H1 (cell line): ENCODE results near the gene MTF2. TPM values are rescaled to one million over a fixed set of nuclear protein-coding genes. Genes with fewer than 3 reads are reported as not detected.

Source experiments
- CTCF ChIA-PET: fragments of 300-600 bp; sonication (Branson Sonifier 250); formaldehyde crosslinking; loops from one replicate; lab custom pipeline; 2021; ENCODE audit not compliant: partially characterized antibody; lab: Charles Lee
- POLR2A ChIA-PET: fragments of 300-600 bp; sonication (Branson Sonifier 250); formaldehyde crosslinking; loops from one replicate; lab custom pipeline; 2021; ENCODE audit warnings: inconsistent platforms; ENCODE audit not compliant: partially characterized antibody; lab: Charles Lee
- DNase-seq, 2 experiments: peaks; one replicate each; pipeline versions ENCODE4 v3.0.0 to v3.0.0-alpha.2; 2010 to 2022; ENCODE audit warnings: low spot score in 2 of 2, low read depth in 1 of 2, mixed read lengths in 1 of 2
- FAIRE-seq: peaks from 2 replicates; lab custom pipeline; 2011; peaks lifted over from hg19 to GRCh38; lab: Jason Lieb, UNC
- H2AFZ ChIP-seq: 2 replicates; pipeline ENCODE4 v1.8.1; 2012; ENCODE audit warnings: low read length, inconsistent platforms
- H2AK5ac ChIP-seq: 2 replicates; pipeline ENCODE4 v1.6.1; 2013; ENCODE audit warnings: low read depth, low read length
- H2BK120ac ChIP-seq: replicated peaks from 2 replicates; pipeline ENCODE3; 2013; ENCODE audit warnings: low read depth, low read length, inconsistent platforms
- H2BK12ac ChIP-seq: 2 replicates; pipeline ENCODE4 v1.6.1; 2013; ENCODE audit warnings: low read depth, low read length
- H2BK15ac ChIP-seq: 2 replicates; pipeline ENCODE4 v1.6.1; 2013; ENCODE audit warnings: low read length
- H2BK20ac ChIP-seq: 2 replicates; pipeline ENCODE4 v1.6.1; 2013; ENCODE audit warnings: low read length
- H2BK5ac ChIP-seq: 2 replicates; pipeline ENCODE4 v1.6.1; 2013; ENCODE audit warnings: low read depth, low read length
- H3K14ac ChIP-seq: 2 replicates; pipeline ENCODE4 v1.6.1; 2013; ENCODE audit warnings: inconsistent platforms; ENCODE audit not compliant: insufficient read length
- H3K18ac ChIP-seq: 2 replicates; pipeline ENCODE4 v1.6.1; 2013; ENCODE audit warnings: low read length; ENCODE audit errors: extremely low read depth
- H3K23ac ChIP-seq: 2 replicates; pipeline ENCODE4 v1.6.1; 2013; ENCODE audit warnings: inconsistent platforms; ENCODE audit not compliant: insufficient read length
- H3K23me2 ChIP-seq: 2 replicates; pipeline ENCODE4 v1.6.1; 2013; ENCODE audit warnings: low read depth, low read length
- H3K27ac ChIP-seq: 2 replicates; pipeline ENCODE4 v1.6.1; 2011; ENCODE audit warnings: low read depth, low read length, inconsistent platforms
- H3K27me3 ChIP-seq, 4 experiments: replicated peaks in 1 of 4; 1 replicate in 1 of 4; 2 replicates in 3 of 4; pipeline versions ENCODE4 v1.6.1 to v1.8.1; 2011 to 2013; ENCODE audit warnings: low read length in 3 of 4, mild to moderate bottlenecking in 3 of 4, inconsistent platforms in 2 of 4, mixed read lengths in 2 of 4, moderate library complexity in 1 of 4; ENCODE audit not compliant: control insufficient read depth in 3 of 4, insufficient read depth in 3 of 4; ENCODE audit errors: extremely low read depth in 1 of 4
- H3K36me3 ChIP-seq, 4 experiments: 2 replicates each; pipeline versions ENCODE4 v1.6.1 to v1.8.1; 2011 to 2013; ENCODE audit warnings: mild to moderate bottlenecking in 4 of 4, low read length in 3 of 4, moderate library complexity in 2 of 4, control low read depth in 1 of 4, inconsistent platforms in 1 of 4; ENCODE audit not compliant: insufficient read depth in 4 of 4, control insufficient read depth in 2 of 4
- H3K4ac ChIP-seq: replicated peaks from 2 replicates; pipeline ENCODE3; 2013; ENCODE audit warnings: low read length, low read depth, mixed read lengths, inconsistent platforms; ENCODE audit not compliant: insufficient read length
- H3K4me1 ChIP-seq, 4 experiments: replicated peaks in 1 of 4; 1 replicate in 1 of 4; 2 replicates in 3 of 4; pipeline versions ENCODE4 v1.6.1 to v1.8.1; 2011 to 2013; ENCODE audit warnings: low read length in 3 of 4, inconsistent platforms in 2 of 4, mixed read lengths in 1 of 4; ENCODE audit not compliant: insufficient read depth in 4 of 4, control insufficient read depth in 3 of 4
- H3K4me2 ChIP-seq, 2 experiments: 2 replicates each; pipeline versions ENCODE4 v1.6.1 to v1.8.1; 2011 to 2013; ENCODE audit warnings: low read depth in 2 of 2, low read length in 2 of 2, control low read depth in 1 of 2, inconsistent platforms in 1 of 2, mild to moderate bottlenecking in 1 of 2; ENCODE audit not compliant: insufficient read depth in 1 of 2
- H3K4me3 ChIP-seq, 4 experiments: fragments of 200-600, 300-600 bp in 1 of 4; sonication (generic), shearing (Covaris generic), sonication (Bioruptor Twin) in 1 of 4; 2 replicates each; pipeline versions ENCODE4 v1.5.1 to v1.8.1; 2011 to 2016; ENCODE audit warnings: low read length in 4 of 4, low read depth in 3 of 4, control low read depth in 2 of 4, inconsistent platforms in 2 of 4, mild to moderate bottlenecking in 2 of 4, mixed read lengths in 1 of 4, moderate library complexity in 1 of 4; ENCODE audit not compliant: insufficient read depth in 2 of 4; ENCODE audit errors: extremely low read depth in 1 of 4
- H3K56ac ChIP-seq: replicated peaks from 2 replicates; pipeline ENCODE3; 2013; ENCODE audit warnings: low read depth, mild to moderate bottlenecking, mixed read lengths, low read length, inconsistent platforms; ENCODE audit not compliant: insufficient read length
- H3K79me1 ChIP-seq: 2 replicates; pipeline ENCODE4 v1.6.1; 2013; ENCODE audit warnings: low read depth, low read length, control low read depth
- H3K79me2 ChIP-seq, 2 experiments: 2 replicates each; pipeline versions ENCODE4 v1.6.1 to v1.8.1; 2012 to 2013; ENCODE audit warnings: low read length in 2 of 2, mild to moderate bottlenecking in 2 of 2, inconsistent platforms in 1 of 2; ENCODE audit not compliant: insufficient read depth in 2 of 2, control insufficient read depth in 1 of 2
- H3K9ac ChIP-seq, 4 experiments: replicated peaks in 1 of 4; 1 replicate in 1 of 4; 2 replicates in 3 of 4; pipeline versions ENCODE4 v1.6.1 to v1.8.1; 2011 to 2013; ENCODE audit warnings: low read depth in 3 of 4, low read length in 3 of 4, control low read depth in 2 of 4, mild to moderate bottlenecking in 2 of 4, moderate library complexity in 2 of 4, inconsistent platforms in 1 of 4; ENCODE audit errors: extremely low read depth in 1 of 4
- H3K9me3 ChIP-seq, 2 experiments: 2 replicates each; pipeline versions ENCODE4 v1.6.1 to v1.8.1; 2012 to 2013; ENCODE audit warnings: mild to moderate bottlenecking in 2 of 2, moderate library complexity in 2 of 2, control low read depth in 1 of 2, inconsistent platforms in 1 of 2, low read depth in 1 of 2, low read length in 1 of 2, mixed read lengths in 1 of 2; ENCODE audit not compliant: insufficient read depth in 2 of 2
- H4K20me1 ChIP-seq, 2 experiments: replicated peaks in 1 of 2; 2 replicates each; pipeline versions ENCODE3 to v1.8.1; 2011 to 2013; ENCODE audit warnings: inconsistent platforms in 2 of 2, low read length in 2 of 2, mild to moderate bottlenecking in 1 of 2; ENCODE audit not compliant: insufficient read depth in 2 of 2, control insufficient read depth in 1 of 2
- H4K5ac ChIP-seq: 2 replicates; pipeline ENCODE4 v1.6.1; 2013; ENCODE audit warnings: low read length, low read depth, mixed read lengths, inconsistent platforms; ENCODE audit not compliant: insufficient read length
- H4K8ac ChIP-seq: 2 replicates; pipeline ENCODE4 v1.8.0; 2013; ENCODE audit warnings: mild to moderate bottlenecking, moderate library complexity, low read length, inconsistent platforms; ENCODE audit not compliant: insufficient read depth; ENCODE audit errors: extremely low read depth
- H4K91ac ChIP-seq: replicated peaks from 2 replicates; pipeline ENCODE3; 2013; ENCODE audit warnings: low read length, mixed read lengths, inconsistent platforms; ENCODE audit not compliant: insufficient read length
- BCL11A ChIP-seq, 2 experiments: IDR thresholded peaks; one replicate each; pipeline ENCODE4 v1.6.1; 2011; ENCODE audit warnings: low read depth in 2 of 2, low read length in 2 of 2, mild to moderate bottlenecking in 2 of 2
- CBX5 ChIP-seq: fragments of 300-800, 300-1000 bp; sonication (generic); IDR thresholded peaks from 2 replicates; pipeline ENCODE4 v1.7.1; 2016; ENCODE audit warnings: antibody characterized with exemption, low read length, low read depth
- CHD1 ChIP-seq: IDR thresholded peaks from 2 replicates; pipeline ENCODE4 v1.6.1; 2012; ENCODE audit warnings: low read depth, low read length, improper control_type of control experiment
- CHD2 ChIP-seq: IDR thresholded peaks from 2 replicates; pipeline ENCODE4 v1.6.1; 2012; ENCODE audit warnings: low read length, improper control_type of control experiment
- EP300 ChIP-seq, 2 experiments: IDR thresholded peaks; 1 replicate in 1 of 2; 2 replicates in 1 of 2; pipeline ENCODE4 v1.6.1; 2011 to 2012; ENCODE audit warnings: low read depth in 2 of 2, low read length in 2 of 2, mild to moderate bottlenecking in 2 of 2, borderline replicate concordance in 1 of 2, inconsistent platforms in 1 of 2, moderate library complexity in 1 of 2
- JUND ChIP-seq: IDR thresholded peaks from 2 replicates; pipeline ENCODE4 v1.6.1; 2011; ENCODE audit warnings: mild to moderate bottlenecking, improper control_type of control experiment, low read length
- KDM4A ChIP-seq: IDR thresholded peaks from one replicate; pipeline ENCODE4 v1.7.1; 2012; ENCODE audit warnings: low read depth, mild to moderate bottlenecking, moderate library complexity, low read length, inconsistent platforms; ENCODE audit not compliant: severe bottlenecking
- KDM5A ChIP-seq: fragments of 200-600 bp; IDR thresholded peaks from 2 replicates; pipeline ENCODE4 v1.7.1; 2012; ENCODE audit warnings: mild to moderate bottlenecking, low read length, inconsistent platforms, mixed read lengths
- RXRA ChIP-seq: IDR thresholded peaks from 2 replicates; pipeline ENCODE4 v1.6.1; 2011; ENCODE audit warnings: low read depth, mild to moderate bottlenecking, low read length, moderate library complexity; ENCODE audit not compliant: insufficient read depth
- SIX5 ChIP-seq: IDR thresholded peaks from 2 replicates; pipeline ENCODE4 v1.6.1; 2011; ENCODE audit warnings: mild to moderate bottlenecking, low read depth, low read length
- TAF1 ChIP-seq: IDR thresholded peaks from 2 replicates; pipeline ENCODE4 v1.6.1; 2011; ENCODE audit warnings: mild to moderate bottlenecking, low read depth, low read length
- YY1 ChIP-seq: IDR thresholded peaks from 2 replicates; pipeline ENCODE4 v1.6.1; 2011; ENCODE audit warnings: low read depth, mild to moderate bottlenecking, low read length
- WGBS, 2 experiments: shearing (Covaris generic) in 1 of 2; methylation state at CpG; one replicate each; pipeline versions ENCODE4 v1.1.6 to v1.1.7; 2013 to 2015; ENCODE audit warnings: low lambda C conversion rate in 2 of 2, mixed read lengths in 2 of 2, inconsistent platforms in 1 of 2, low coverage in 1 of 2, missing lambda C conversion rate in 1 of 2; ENCODE audit not compliant: insufficient replicate concordance in 2 of 2, insufficient coverage in 1 of 2, insufficient read length in 1 of 2; ENCODE audit errors: extremely low coverage in 1 of 2, missing lambda C conversion rate in 1 of 2; 5-methylcytosine and 5-hydroxymethylcytosine counted together
- polyA plus RNA-seq, 7 experiments: library from polyadenylated mRNA; depleted of rRNA in 3 of 7; stranded (reverse) in 5 of 7; unstranded in 2 of 7; fragments of >200 nt in 5 of 7; fragments of 200-250 nt in 2 of 7; gene quantifications; 1 replicate in 5 of 7; 2 replicates in 1 of 7; 4 replicates in 1 of 7; pipeline versions ENCODE4 v1.2.1 to v1.2.3, GENCODE V29; 2011 to 2013; ENCODE audit warnings: missing spikeins in 2 of 7, mixed read lengths in 2 of 7
- total RNA-seq: library from RNA; stranded (reverse); fragmentation: NEBNext Ultra II Directional; extraction: Animal tissue kit (Norgen Biotek cat#: 25700); gene quantifications from 2 replicates; pipeline ENCODE4 v1.2.1, GENCODE V29; 2021

MTF2 gene
- total and polyA plus RNA-seq, 2 of the 8 experiments (the other 6 are each of a cell fraction or from before 2014, with no cell fraction given) = 72.1 to 102 TPM

GRCh38 chr1:93179886-93180722, 101.0 kb downstream of the MTF2 start, which contains the start of gene TMED5:
Gene TMED5, minus strand, starts transcription at chr1:93180413. Its CDS starts 171 bp downstream, at chr1:93180242.
- WGBS, 2 experiments = 1% methylated on average over 74 of the region's 78 CpGs; no CpG with 5 or more reads in 1 of the 2 experiments
- Histone ChIP-seq H4K5ac (peak within 1 kb of the TSS; percentile 75), H3K27ac (peak within 1 kb of the TSS; percentile 80), H2BK5ac (peak within 1 kb of the TSS; percentile 93), H2BK15ac (peak within 1 kb of the TSS; percentile 68; the same call in 1 of the 2 replicates), H3K4ac (peak within 1 kb of the TSS; percentile 57), H3K4me2 (peak within 1 kb of the TSS; percentile 80 to 97), H3K23ac (no peak within 1 kb of the TSS), H2BK20ac (no peak within 1 kb of the TSS), H4K20me1 (peaks cover 0 to 2% of the 10 kb centered on the region in 2 experiments), H2BK120ac (no peak within 1 kb of the TSS), H4K8ac (peak within 1 kb of the TSS; percentile 85), H3K18ac (peak within 1 kb of the TSS; percentile 98), H3K9me3 (no peaks in the 10 kb centered on the region), H3K23me2 (peaks cover 5% of the 10 kb centered on the region), H2AFZ (peak within 1 kb of the TSS; percentile 92), H4K91ac (peak within 1 kb of the TSS; percentile 82), H3K27me3 (no peaks in the 10 kb centered on the region), H3K36me3 (no peaks in the 10 kb centered on the region; a peak in 1 of 8 replicates), H2BK12ac (peak within 1 kb of the TSS; percentile 61; the same call in 1 of the 2 replicates), H3K79me1 (peaks cover 4% of the 10 kb centered on the region; the same call in 1 of the 2 replicates), H2AK5ac (no peak within 1 kb of the TSS; the same call in 1 of the 2 replicates), H3K4me1 (no peaks in the 10 kb centered on the region; a peak in 1 of 7 replicates), H3K56ac (peak within 1 kb of the TSS; percentile 74), H3K14ac (no peak within 1 kb of the TSS), H3K79me2 (peaks cover 0 to 60% of the 10 kb centered on the region in 2 experiments; a peak in 2 of 4 replicates), H3K9ac (peak within 1 kb of the TSS; percentile 72 to 85 (median 84)), H3K4me3 (peak within 1 kb of the TSS; percentile 90 to 99 (median 97))
- ChIA-PET POLR2A (interaction anchor here (2.6 kb wide), 1 partner anchor 101 kb away, joined by 11 read pairs; the partner anchor contains the start of gene MTF2), CTCF (no interaction called here)
- peak; percentile 91 to 92 for DNase-seq
- peak; percentile 70 for FAIRE-seq
- TF ChIP-seq YY1 (peak; percentile 78; the same call in 1 of the 2 replicates), CHD2 (no peak), CBX5 (no peak), RXRA (no peak), BCL11A (IDR thresholded peaks at IDR 0.05; ENCODE audit: low read depth in 2 of 2, low read length in 2 of 2) (no peak), EP300 (IDR thresholded peaks at IDR 0.05; ENCODE audit: borderline replicate concordance in 1 of 2, low read depth in 2 of 2, low read length in 2 of 2) (no peak), CHD1 (no peak), TAF1 (peak; percentile 67), KDM5A (no peak), JUND (no peak), SIX5 (peak; percentile 65), KDM4A (peak; percentile 52)
